Measurements from ENCODE around the gene DCLK2. TPM values are rescaled to one million over a fixed set of nuclear protein-coding genes. Genes with fewer than 3 reads are reported as not detected.

The DCLK2 gene
- total and polyA plus RNA-seq, 2 of the 8 experiments (the other 6 are each of a cell fraction or from before 2014, with no cell fraction given) = 0.32 to 0.37 TPM

GRCh38 chr4:150259861-150260567 is 181.8 kb downstream of the DCLK2 start:
- Histone ChIP-seq H4K5ac (ENCODE audit: insufficient read length, low read depth, low read length) (no peak overlapping the region), H3K4me2 (ENCODE audit: insufficient read depth in 1 of 2, low read depth in 2 of 2, low read length in 2 of 2) (no peak overlapping the region), H3K14ac (ENCODE audit: insufficient read length) (no peak overlapping the region), H3K9ac (replicated peaks in 1 of 4; ENCODE audit: extremely low read depth in 1 of 4, low read depth in 3 of 4, low read length in 3 of 4) (no peak overlapping the region), H2BK20ac (ENCODE audit: low read length) (no peak overlapping the region), H3K9me3 (ENCODE audit: insufficient read depth in 2 of 2, low read depth in 1 of 2, low read length in 1 of 2) (no peaks in the 10 kb centered on the region), H2BK15ac (ENCODE audit: low read length) (no peak overlapping the region), H2AK5ac (ENCODE audit: low read depth, low read length) (no peak overlapping the region), H3K4me3 (ENCODE audit: extremely low read depth in 1 of 4, insufficient read depth in 2 of 4, low read depth in 3 of 4, low read length in 4 of 4) (no peak overlapping the region), H3K4ac (replicated peaks; ENCODE audit: insufficient read length, low read depth, low read length) (no peak overlapping the region), H4K91ac (replicated peaks; ENCODE audit: insufficient read length, low read length) (no peak overlapping the region), H3K27ac (ENCODE audit: low read depth, low read length) (no peak overlapping the region), H3K18ac (ENCODE audit: extremely low read depth, low read length) (no peak overlapping the region), H3K79me2 (ENCODE audit: control insufficient read depth in 1 of 2, insufficient read depth in 2 of 2, low read length in 2 of 2) (no peaks in the 10 kb centered on the region), H2BK120ac (replicated peaks; ENCODE audit: low read depth, low read length) (no peak overlapping the region), H3K23ac (ENCODE audit: insufficient read length) (no peak overlapping the region), H4K8ac (ENCODE audit: extremely low read depth, insufficient read depth, low read length) (no peak overlapping the region), H2BK12ac (ENCODE audit: low read depth, low read length) (no peak overlapping the region), H2BK5ac (ENCODE audit: low read depth, low read length) (peak overlapping the region; percentile 63; the same call in 1 of the 2 replicates), H3K4me1 (replicated peaks in 1 of 4; ENCODE audit: control insufficient read depth in 3 of 4, insufficient read depth in 4 of 4, low read length in 3 of 4) (peaks cover 0 to 10% (median 4%) of the 10 kb centered on the region in 4 experiments; a peak in 6 of 7 replicates), H3K56ac (replicated peaks; ENCODE audit: insufficient read length, low read depth, low read length) (no peak overlapping the region), H2AFZ (ENCODE audit: low read length) (no peak overlapping the region), H3K27me3 (replicated peaks in 1 of 4; ENCODE audit: control insufficient read depth in 3 of 4, extremely low read depth in 1 of 4, insufficient read depth in 3 of 4, low read length in 3 of 4) (no peaks in the 10 kb centered on the region), H3K36me3 (ENCODE audit: control insufficient read depth in 2 of 4, insufficient read depth in 4 of 4, low read length in 3 of 4) (no peaks in the 10 kb centered on the region; a peak in 1 of 8 replicates), H4K20me1 (replicated peaks in 1 of 2; ENCODE audit: control insufficient read depth in 1 of 2, insufficient read depth in 2 of 2, low read length in 2 of 2) (no peaks in the 10 kb centered on the region), H3K23me2 (ENCODE audit: low read depth, low read length) (no peaks in the 10 kb centered on the region), H3K79me1 (ENCODE audit: low read depth, low read length) (no peaks in the 10 kb centered on the region)
- 94% methylated on average over 8 of the region's 8 CpGs; no CpG with 5 or more reads in 1 of the 2 experiments for WGBS, 2 experiments (ENCODE audit: extremely low coverage in 1 of 2, insufficient coverage in 1 of 2, insufficient read length in 1 of 2, insufficient replicate concordance in 2 of 2, low coverage in 1 of 2, low lambda C conversion rate in 2 of 2, missing lambda C conversion rate in 1 of 2)
- DNase-seq (ENCODE audit: low read depth in 1 of 2, low spot score in 2 of 2) = no peak
- ChIA-PET CTCF (ENCODE audit: partially characterized antibody) (interaction anchor here (0.9 to 3.6 kb wide), 5 partner anchors 11 to 607 kb away, joined by 3 to 27 read pairs (median 3); no protein-coding TSS in a partner anchor), POLR2A (ENCODE audit: partially characterized antibody) (interaction anchor here (0.6 kb wide), 1 partner anchor 628 kb away, joined by 3 read pairs; no protein-coding TSS in a partner anchor)
- no peak for FAIRE-seq
- TF ChIP-seq CTCF (IDR thresholded peaks at IDR 0.05; ENCODE audit: control extremely low read depth in 1 of 3, insufficient read depth in 1 of 3, low read depth in 1 of 3, low read length in 3 of 3) (peak in 2 of 3 experiments; percentile 28 to 47; a peak in 2 of 4 replicates), RAD21 (IDR thresholded peaks at IDR 0.05 in 1 of 2, conservative IDR thresholded peaks at IDR 0.05 in 1 of 2; ENCODE audit: low read depth in 2 of 2, low read length in 2 of 2) (peak; percentile 38 to 52), BRCA1 (IDR thresholded peaks at IDR 0.05; ENCODE audit: low read depth, low read length) (no peak)
